HG02642 (cell line): ENCODE data around the gene B3GNT9.

Experiments used
- ATAC-seq: cut with Tn5 transposase; IDR thresholded peaks from one replicate; pipeline ENCODE4 v1.9.1; 2021; ENCODE audit warnings: mild to moderate bottlenecking; ENCODE audit not compliant: unreplicated experiment, poor library complexity

Gene B3GNT9

GRCh38 chr16:67116388-67117311 is 34.1 kb downstream of the B3GNT9 start:
- no peak for ATAC-seq

GRCh38 chr16:67115639-67116038 is 35.2 kb downstream of the B3GNT9 start:
- no peak for ATAC-seq

GRCh38 chr16:67114793-67115192 is 36.0 kb downstream of the B3GNT9 start:
- ATAC-seq: no peak

GRCh38 chr16:67112591-67113399 is 38.0 kb downstream of the B3GNT9 start:
- no peak for ATAC-seq

- no peak for ATAC-seq
Observed at GRCh38 chr16:67111951-67112444, 38.8 kb downstream of the B3GNT9 start.

- peak; percentile 89 for ATAC-seq
Observed at GRCh38 chr16:67109407-67110135, 41.2 kb downstream of the B3GNT9 start, which contains the start of gene PHAF1. Gene PHAF1 (plus strand): TSS chr16:67109941. CDS start chr16:67110176, 235 bp downstream.

- no peak for ATAC-seq
Observed at GRCh38 chr16:67108931-67109406, 41.8 kb downstream of the B3GNT9 start.

- no peak for ATAC-seq
Observed at GRCh38 chr16:67108489-67108888, 42.3 kb downstream of the B3GNT9 start.

GRCh38 chr16:67105881-67106280 is 44.9 kb downstream of the B3GNT9 start:
- ATAC-seq: no peak

GRCh38 chr16:67105246-67105645 is 45.6 kb downstream of the B3GNT9 start:
- ATAC-seq: no peak

GRCh38 chr16:67104845-67105244 is 46.0 kb downstream of the B3GNT9 start:
- ATAC-seq: no peak

- ATAC-seq: no peak
Observed at GRCh38 chr16:67104061-67104460, 46.7 kb downstream of the B3GNT9 start.

- no peak for ATAC-seq
Observed at GRCh38 chr16:67101311-67102082, 49.3 kb downstream of the B3GNT9 start.

- no peak for ATAC-seq
Observed at GRCh38 chr16:67100569-67101310, 50.1 kb downstream of the B3GNT9 start.

- ATAC-seq: no peak
Observed at GRCh38 chr16:67098599-67098998, 52.2 kb downstream of the B3GNT9 start.
